Neutrophil (primary cell): ENCODE results near the gene CDKL1.

Experiments used
- H3K27ac ChIP-seq: fragments of 200-600 bp; sonication (generic); 2 replicates; pipeline ENCODE4 v1.5.1; 2016; ENCODE audit warnings: mild to moderate bottlenecking, moderate library complexity
- H3K27me3 ChIP-seq: fragments of 200-600 bp; sonication (generic); 2 replicates; pipeline ENCODE4 v1.6.0; 2016; ENCODE audit warnings: mild to moderate bottlenecking
- H3K36me3 ChIP-seq: fragments of 200-600 bp; sonication (generic); 2 replicates; pipeline ENCODE4 v1.5.1; 2017
- H3K4me1 ChIP-seq, 2 experiments: fragments of 200-600 bp in 1 of 2; sonication (generic) in 1 of 2; 1 replicate in 1 of 2; 2 replicates in 1 of 2; pipeline versions ENCODE4 v1.5.1 to v1.6.1; 2013 to 2016; ENCODE audit warnings: low read depth in 1 of 2, low read length in 1 of 2, mild to moderate bottlenecking in 1 of 2, moderate library complexity in 1 of 2; ENCODE audit not compliant: control insufficient read depth in 1 of 2, insufficient read depth in 1 of 2
- H3K4me3 ChIP-seq, 2 experiments: fragments of 200-600 bp in 1 of 2; sonication (generic) in 1 of 2; 1 replicate in 1 of 2; 2 replicates in 1 of 2; pipeline ENCODE4 v1.5.1; 2013 to 2016; ENCODE audit warnings: low read depth in 1 of 2, low read length in 1 of 2, mild to moderate bottlenecking in 1 of 2, moderate library complexity in 1 of 2
- H3K9me3 ChIP-seq: fragments of 200-600 bp; sonication (generic); 2 replicates; pipeline ENCODE4 v1.5.1; 2016
- TF ChIP-seq, protein P1 (sequence below): fragments of 200-600 bp; sonication (generic); IDR thresholded peaks from 2 replicates; pipeline ENCODE4 v1.5.1; 2016; ENCODE audit warnings: antibody characterized with exemption

CDKL1 gene

GRCh38 chr14:50335989-50336824 is 60.5 kb downstream of the CDKL1 start:
- Histone ChIP-seq H3K27me3 (no peaks in the 10 kb centered on the region), H3K4me1 (peaks cover 0 to 4% of the 10 kb centered on the region in 2 experiments), H3K36me3 (peaks cover 10% of the 10 kb centered on the region), H3K4me3 (no peak overlapping the region), H3K27ac (no peak overlapping the region), H3K9me3 (no peaks in the 10 kb centered on the region)
- TF ChIP-seq, protein P1, sequence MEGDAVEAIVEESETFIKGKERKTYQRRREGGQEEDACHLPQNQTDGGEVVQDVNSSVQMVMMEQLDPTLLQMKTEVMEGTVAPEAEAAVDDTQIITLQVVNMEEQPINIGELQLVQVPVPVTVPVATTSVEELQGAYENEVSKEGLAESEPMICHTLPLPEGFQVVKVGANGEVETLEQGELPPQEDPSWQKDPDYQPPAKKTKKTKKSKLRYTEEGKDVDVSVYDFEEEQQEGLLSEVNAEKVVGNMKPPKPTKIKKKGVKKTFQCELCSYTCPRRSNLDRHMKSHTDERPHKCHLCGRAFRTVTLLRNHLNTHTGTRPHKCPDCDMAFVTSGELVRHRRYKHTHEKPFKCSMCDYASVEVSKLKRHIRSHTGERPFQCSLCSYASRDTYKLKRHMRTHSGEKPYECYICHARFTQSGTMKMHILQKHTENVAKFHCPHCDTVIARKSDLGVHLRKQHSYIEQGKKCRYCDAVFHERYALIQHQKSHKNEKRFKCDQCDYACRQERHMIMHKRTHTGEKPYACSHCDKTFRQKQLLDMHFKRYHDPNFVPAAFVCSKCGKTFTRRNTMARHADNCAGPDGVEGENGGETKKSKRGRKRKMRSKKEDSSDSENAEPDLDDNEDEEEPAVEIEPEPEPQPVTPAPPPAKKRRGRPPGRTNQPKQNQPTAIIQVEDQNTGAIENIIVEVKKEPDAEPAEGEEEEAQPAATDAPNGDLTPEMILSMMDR: no peak

DNA sequence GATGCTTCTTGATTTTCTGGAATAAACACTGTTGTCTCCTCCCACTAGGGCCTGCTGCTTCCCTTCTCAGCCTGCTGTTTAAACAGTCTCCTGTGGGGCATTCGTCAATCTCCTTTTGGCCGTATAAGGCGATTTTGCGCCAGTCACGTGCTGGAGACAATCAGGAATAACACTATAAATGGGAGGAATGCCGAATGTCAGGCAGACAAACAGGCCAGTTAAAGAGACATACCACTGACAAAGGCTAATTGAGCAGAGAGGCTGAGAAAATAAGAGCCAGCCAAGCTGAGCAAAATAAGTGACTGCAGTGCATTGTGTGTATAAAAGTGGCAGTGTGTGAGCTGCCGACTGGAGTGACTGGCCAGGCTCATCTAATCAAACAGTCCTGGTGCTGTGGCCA is 61.3 kb downstream of the CDKL1 start:
- H3K36me3 ChIP-seq: peaks cover 10% of the 10 kb centered on the region

DNA sequence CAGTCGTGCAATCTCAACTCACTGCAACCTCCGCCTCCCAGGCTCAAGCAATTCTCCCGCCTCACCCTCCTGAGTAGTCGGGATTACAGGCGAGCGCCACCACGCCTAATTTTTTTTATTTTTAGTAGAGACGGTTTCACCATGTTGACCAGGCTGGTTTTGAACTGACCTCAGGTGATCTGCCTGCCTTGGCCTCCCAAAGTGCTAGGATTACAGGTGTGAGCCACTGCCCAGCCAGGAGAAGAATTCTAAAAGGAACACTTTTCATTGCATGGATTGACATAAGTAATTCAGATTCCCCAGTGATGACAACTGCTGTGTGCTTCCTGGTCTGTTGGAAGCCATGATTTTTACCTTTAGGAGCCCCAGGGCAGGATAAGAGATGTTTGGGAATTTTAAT is 62.5 kb downstream of the CDKL1 start:
- H3K4me3 ChIP-seq: no peak overlapping the region
- H3K9me3 ChIP-seq: no peaks in the 10 kb centered on the region
- TF ChIP-seq, protein P1: no peak
- peaks cover 12% of the 10 kb centered on the region for H3K36me3 ChIP-seq
- H3K27ac ChIP-seq: no peak overlapping the region
- no peaks in the 10 kb centered on the region for H3K27me3 ChIP-seq
- peaks cover 0 to 4% of the 10 kb centered on the region in 2 experiments for H3K4me1 ChIP-seq

More for the DNA sequence above, 61.3 kb downstream of the CDKL1 start:
- Histone ChIP-seq H3K4me3 (no peak overlapping the region), H3K9me3 (no peaks in the 10 kb centered on the region), H3K4me1 (peaks cover 0 to 4% of the 10 kb centered on the region in 2 experiments), H3K27me3 (no peaks in the 10 kb centered on the region), H3K27ac (no peak overlapping the region)
- TF ChIP-seq, protein P1: no peak

DNA sequence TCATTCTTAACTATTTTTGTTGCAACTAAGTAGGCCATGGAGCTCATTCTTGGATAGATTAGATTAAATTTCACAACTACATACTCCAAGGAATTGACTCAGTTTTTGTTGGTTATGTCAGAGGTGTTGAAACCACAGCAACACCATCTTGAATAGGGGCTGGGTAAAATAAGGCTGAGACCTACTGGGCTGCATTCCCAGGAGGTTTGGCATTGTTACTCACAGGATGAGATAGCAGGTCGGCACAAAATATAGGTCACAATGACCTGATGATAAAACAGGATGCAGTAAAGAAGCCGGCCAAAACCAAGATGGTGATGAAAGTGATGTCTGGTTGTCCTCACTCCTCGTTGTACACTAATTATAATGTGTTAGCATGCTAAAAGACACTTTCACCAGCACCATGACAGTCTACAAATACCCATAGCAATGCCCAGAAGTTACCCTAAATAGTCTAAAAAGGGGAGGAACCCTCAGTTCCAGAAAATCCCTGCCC is 63.6 kb downstream of the CDKL1 start:
- H3K9me3 ChIP-seq: no peaks in the 10 kb centered on the region
- no peak overlapping the region for H3K27ac ChIP-seq
- H3K27me3 ChIP-seq: no peaks in the 10 kb centered on the region
- H3K36me3 ChIP-seq: peaks cover 7% of the 10 kb centered on the region
- H3K4me1 ChIP-seq: peaks cover 0 to 4% of the 10 kb centered on the region in 2 experiments
- no peak overlapping the region for H3K4me3 ChIP-seq
- TF ChIP-seq, protein P1: no peak

DNA sequence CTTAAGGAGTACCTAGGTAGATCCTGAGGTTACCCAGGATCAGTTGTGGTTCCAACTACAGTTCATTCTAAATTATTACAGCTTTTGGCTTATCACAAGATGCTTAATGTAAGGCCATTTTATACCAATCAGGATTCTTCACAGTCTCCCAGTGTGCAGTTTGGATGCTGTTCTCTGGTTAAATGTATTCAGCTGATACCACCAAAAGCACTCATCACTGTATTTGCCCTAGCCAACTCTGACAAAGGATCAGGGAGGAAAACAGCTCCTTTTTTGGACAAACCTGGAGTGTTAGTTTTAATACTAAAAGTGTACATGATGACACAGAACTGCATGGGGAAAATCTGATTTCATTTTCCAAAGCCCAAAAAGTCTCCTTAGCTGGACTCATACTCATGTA is 65.1 kb downstream of the CDKL1 start:
- peaks cover 0 to 4% of the 10 kb centered on the region in 2 experiments for H3K4me1 ChIP-seq
- TF ChIP-seq, protein P1: no peak

More for the DNA sequence above, 65.1 kb downstream of the CDKL1 start:
- Histone ChIP-seq H3K36me3 (peaks cover 10% of the 10 kb centered on the region), H3K9me3 (no peaks in the 10 kb centered on the region), H3K27ac (no peak overlapping the region), H3K27me3 (no peaks in the 10 kb centered on the region), H3K4me3 (no peak overlapping the region)
